Stomach (tissue), 4 donors: ENCODE results near the gene KSR2.

Source experiments
- CTCF ChIP-seq, 7 experiments: fragments of 450-650 bp in 4 of 7; fragments of 200-600 bp in 3 of 7; sonication (generic) in 3 of 7; IDR thresholded peaks; one replicate each; pipeline ENCODE4 v1.5.1; 2016 to 2019; ENCODE audit warnings: antibody characterized with exemption in 7 of 7, control low read depth in 2 of 7, mild to moderate bottlenecking in 1 of 7
- EP300 ChIP-seq: sonication (generic); formaldehyde crosslinking; IDR thresholded peaks from one replicate; pipeline ENCODE4 v1.6.1; 2017; ENCODE audit warnings: antibody characterized with exemption
- POLR2A ChIP-seq, 4 donors: fragments of 450-650 bp; IDR thresholded peaks; one replicate each; pipeline ENCODE4 v1.6.1; 2016; ENCODE audit warnings: antibody characterized with exemption in 4 of 4, control low read depth in 2 of 4, mild to moderate bottlenecking in 1 of 4, moderate library complexity in 1 of 4

- TF ChIP-seq POLR2A (IDR thresholded peaks at IDR 0.05) (no peak), CTCF (IDR thresholded peaks at IDR 0.05) (peak in 5 of 7 experiments; percentile 48 to 84 (median 70)), EP300 (no peak)
These were observed 118.7 kb downstream of the KSR2 start for GRCh38 chr12:117850048-117850447.
